Pancreas (tissue), 10 donors: ENCODE results near the gene BACE1. TPM values are rescaled to one million over a fixed set of nuclear protein-coding genes. Genes with fewer than 3 reads are reported as not detected.

Source experiments
- ATAC-seq, 4 donors: fragments of 200-7000 bp; cut with Tn5 transposase; one replicate each; pipeline versions ENCODE4 v1.8.0 to v1.9.1; 2020; ENCODE audit warnings: mild to moderate bottlenecking in 4 of 4, moderate library complexity in 4 of 4
- DNase-seq, 6 donors: peaks; one replicate each; pipeline ENCODE4 v3.0.0-alpha.2; 2020
- FAIRE-seq: peaks from 2 replicates; lab custom pipeline; 2012; peaks lifted over from hg19 to GRCh38; lab: Jason Lieb, UNC
- H3K27ac ChIP-seq, 4 donors: fragments of 200-600 bp; sonication (generic); 1 replicate in 3 of 4; 2 replicates in 1 of 4; pipeline versions ENCODE4 v1.5.0 to v1.8.0; 2020
- H3K27me3 ChIP-seq, 4 donors: fragments of 200-600 bp; one replicate each; pipeline ENCODE4 v1.8.0; 2021
- H3K36me3 ChIP-seq, 3 donors: fragments of 200-600 bp; sonication (generic) in 1 of 3; one replicate each; pipeline versions ENCODE4 v1.5.0 to v1.8.0; 2020 to 2021
- H3K4me1 ChIP-seq, 3 donors: fragments of 200-600 bp; one replicate each; pipeline ENCODE4 v1.8.0; 2021
- H3K4me3 ChIP-seq, 4 donors: fragments of 200-600 bp; sonication (generic) in 2 of 4; one replicate each; pipeline versions ENCODE4 v1.5.0 to v1.8.0; 2020 to 2021
- H3K9me3 ChIP-seq, 4 donors: fragments of 200-600 bp; one replicate each; pipeline ENCODE4 v1.8.0; 2021
- WGBS, 2 donors: extraction: QIAGEN DNeasy Blood & Tissue Kit; methylation state at CpG; one replicate each; pipeline ENCODE4 v1.1.7; 2013; 5-methylcytosine and 5-hydroxymethylcytosine counted together
- intact Hi-C, 3 donors: fragments of 100-400 bp; cut with DNase I; formaldehyde crosslinking; loops; one replicate each; pipeline versions ENCODE4 v1.11.1 to v1.14.2; 2022
- polyA plus RNA-seq, 2 donors: library from polyadenylated mRNA; stranded (reverse); fragments of 200-250 nt; gene quantifications; one replicate each; pipeline ENCODE4 v1.2.3, GENCODE V29; 2013
- total RNA-seq, 6 donors: library from RNA; stranded (reverse); fragmentation: NEBNext Ultra II Directional in 4 of 6; extraction: Animal tissue kit (Norgen Biotek cat#: 25700) in 4 of 6; gene quantifications; one replicate each; pipeline versions ENCODE4 v1.2.1 to v1.2.4, GENCODE V29; 2021 to 2023
- TF ChIP-seq, protein P1 (sequence below), 4 donors: fragments of 200-600 bp; sonication (generic) in 3 of 4; IDR thresholded peaks; one replicate each; pipeline versions ENCODE4 v1.5.0 to v1.8.0; 2021; ENCODE audit warnings: antibody characterized with exemption in 4 of 4
- donor health status: healthy with polysubstance abuse.
- donor health status: DM: no; HTN: no; CAD: no; lungs with moderate emphysema.
- donor health status: DM: no; HTN: no; CAD: no.
- donor health status: control.
- donor health status: control.
- donor health status: Bipolar disorder and iron deficiency.
- donor health status: DM: yes; HTN: yes; CAD: no.
- donor health status: DM: no; HTN: no; CAD: no.
- donor health status: DM: no; HTN: no; CAD: no.
- donor health status: DM: yes; HTN: yes; CAD: no.

The BACE1 gene
- total and polyA plus RNA-seq, 8 donors: 27.8 to 207 (median 103) TPM

DNA sequence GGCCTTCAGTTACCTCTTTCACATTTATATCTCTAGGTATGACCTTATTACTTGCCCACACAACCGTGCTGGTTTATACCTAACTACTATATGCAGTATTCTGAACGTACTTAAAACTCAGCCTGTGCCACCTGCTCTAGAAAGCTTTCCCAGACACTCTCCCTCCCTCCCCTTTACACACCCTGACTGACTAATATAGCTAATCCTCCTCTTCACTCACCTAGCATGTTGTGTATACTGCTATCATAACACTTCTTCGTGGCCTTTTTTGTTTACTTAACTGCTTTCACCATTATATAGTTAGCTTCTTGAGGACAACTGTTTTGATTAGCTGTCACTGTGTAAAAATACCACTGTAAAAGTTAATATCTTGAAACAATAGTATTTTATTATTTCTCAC lies 60.1 kb downstream of the BACE1 start:
- Histone ChIP-seq H3K9me3 (no peaks in the 10 kb centered on the region), H3K4me3 (no peak overlapping the region), H3K27ac (no peak overlapping the region), H3K4me1 (no peaks in the 10 kb centered on the region), H3K27me3 (no peaks in the 10 kb centered on the region), H3K36me3 (peaks cover 0 to 20% (median 0%) of the 10 kb centered on the region in 3 donors)
- ATAC-seq (no peak), DNase-seq (no peak), FAIRE-seq (no peak)
- WGBS, 2 donors: 66 to 67% methylated on average over 3 of the region's 3 CpGs
- intact Hi-C loops: no loop called here
- TF ChIP-seq, protein P1, sequence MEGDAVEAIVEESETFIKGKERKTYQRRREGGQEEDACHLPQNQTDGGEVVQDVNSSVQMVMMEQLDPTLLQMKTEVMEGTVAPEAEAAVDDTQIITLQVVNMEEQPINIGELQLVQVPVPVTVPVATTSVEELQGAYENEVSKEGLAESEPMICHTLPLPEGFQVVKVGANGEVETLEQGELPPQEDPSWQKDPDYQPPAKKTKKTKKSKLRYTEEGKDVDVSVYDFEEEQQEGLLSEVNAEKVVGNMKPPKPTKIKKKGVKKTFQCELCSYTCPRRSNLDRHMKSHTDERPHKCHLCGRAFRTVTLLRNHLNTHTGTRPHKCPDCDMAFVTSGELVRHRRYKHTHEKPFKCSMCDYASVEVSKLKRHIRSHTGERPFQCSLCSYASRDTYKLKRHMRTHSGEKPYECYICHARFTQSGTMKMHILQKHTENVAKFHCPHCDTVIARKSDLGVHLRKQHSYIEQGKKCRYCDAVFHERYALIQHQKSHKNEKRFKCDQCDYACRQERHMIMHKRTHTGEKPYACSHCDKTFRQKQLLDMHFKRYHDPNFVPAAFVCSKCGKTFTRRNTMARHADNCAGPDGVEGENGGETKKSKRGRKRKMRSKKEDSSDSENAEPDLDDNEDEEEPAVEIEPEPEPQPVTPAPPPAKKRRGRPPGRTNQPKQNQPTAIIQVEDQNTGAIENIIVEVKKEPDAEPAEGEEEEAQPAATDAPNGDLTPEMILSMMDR (IDR thresholded peaks at IDR 0.05): no peak

- no peak for ATAC-seq
- 89 to 94% methylated on average over 7 to 10 of the region's 10 CpGs for WGBS, 2 donors
- Histone ChIP-seq H3K4me1 (no peaks in the 10 kb centered on the region), H3K4me3 (no peak overlapping the region), H3K36me3 (peaks cover 4 to 50% (median 4%) of the 10 kb centered on the region in 3 donors), H3K27me3 (no peaks in the 10 kb centered on the region), H3K9me3 (no peaks in the 10 kb centered on the region), H3K27ac (no peak overlapping the region)
- TF ChIP-seq, protein P1 (IDR thresholded peaks at IDR 0.05): no peak
- intact Hi-C loops: no loop called here
- FAIRE-seq: no peak
- DNase-seq: no peak
Measured at GRCh38 chr11:117251506-117251905, 64.5 kb downstream of the BACE1 start.

- TF ChIP-seq, protein P1 (IDR thresholded peaks at IDR 0.05): no peak
- no peaks in the 10 kb centered on the region for H3K27me3 ChIP-seq
- no peak overlapping the region for H3K27ac ChIP-seq
- H3K4me3 ChIP-seq: no peak overlapping the region
- 92% methylated on average over 4 of the region's 4 CpGs for WGBS, 2 donors
- H3K36me3 ChIP-seq: peaks cover 4 to 69% (median 13%) of the 10 kb centered on the region in 3 donors
- no peaks in the 10 kb centered on the region for H3K9me3 ChIP-seq
- FAIRE-seq (no peak), ATAC-seq (no peak), DNase-seq (no peak)
- intact Hi-C loops: no loop called here
- no peaks in the 10 kb centered on the region for H3K4me1 ChIP-seq
Measured at GRCh38 chr11:117249571-117249970, 66.5 kb downstream of the BACE1 start.

DNA sequence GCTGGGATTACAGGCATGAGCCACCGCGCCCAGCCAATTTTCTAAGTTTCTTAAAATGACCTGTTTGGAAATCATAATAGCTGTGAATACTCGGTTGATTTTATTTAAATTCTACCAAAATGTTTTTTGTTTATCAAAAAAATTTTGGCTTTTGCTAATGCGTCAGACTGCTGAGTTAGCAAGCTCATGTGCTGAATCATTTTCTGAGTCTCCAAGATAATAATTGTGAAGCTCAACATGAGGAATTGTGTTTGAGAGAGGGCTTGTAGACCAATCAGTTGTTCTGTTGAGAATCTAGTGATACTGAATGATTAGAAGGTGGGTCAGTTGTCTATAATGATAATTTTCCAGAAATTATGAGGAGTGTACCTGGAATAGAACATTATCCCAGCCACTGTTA lies 67.7 kb downstream of the BACE1 start:
- H3K4me3 ChIP-seq: no peak overlapping the region
- H3K27me3 ChIP-seq: no peaks in the 10 kb centered on the region
- H3K9me3 ChIP-seq: no peaks in the 10 kb centered on the region
- 90 to 96% methylated on average over 4 of the region's 4 CpGs for WGBS, 2 donors
- DNase-seq: no peak
- H3K36me3 ChIP-seq: peaks cover 4 to 67% (median 15%) of the 10 kb centered on the region in 3 donors
- H3K4me1 ChIP-seq: no peaks in the 10 kb centered on the region
- no peak overlapping the region for H3K27ac ChIP-seq
- intact Hi-C loops: no loop called here
- no peak for FAIRE-seq
- no peak for ATAC-seq
- TF ChIP-seq, protein P1 (IDR thresholded peaks at IDR 0.05): no peak

- H3K9me3 ChIP-seq: no peaks in the 10 kb centered on the region
- FAIRE-seq: no peak
- TF ChIP-seq, protein P1 (IDR thresholded peaks at IDR 0.05): no peak
- no peak overlapping the region for H3K4me3 ChIP-seq
- H3K36me3 ChIP-seq: peaks cover 0 to 36% (median 0%) of the 10 kb centered on the region in 3 donors
- H3K4me1 ChIP-seq: peaks cover 0 to 7% (median 0%) of the 10 kb centered on the region in 3 donors
- H3K27me3 ChIP-seq: no peaks in the 10 kb centered on the region
- ATAC-seq: no peak
- DNase-seq: no peak
- intact Hi-C loops: loop anchor here in 1 of 3 donors (10.0 kb wide), 1 partner anchor 76 kb away; the partner anchor contains the start of gene BACE1
- no peak overlapping the region for H3K27ac ChIP-seq
- WGBS, 2 donors: 71 to 78% methylated on average over 6 of the region's 6 CpGs
Measured at GRCh38 chr11:117239295-117239694, 76.8 kb downstream of the BACE1 start.
